Measurements from ENCODE around the gene CXCL17. TPM values are rescaled to one million over a fixed set of nuclear protein-coding genes. Genes with fewer than 3 reads are reported as not detected.

CXCL17 gene
- total RNA-seq, 1 donor from 2014 or later, result not detected

DNA sequence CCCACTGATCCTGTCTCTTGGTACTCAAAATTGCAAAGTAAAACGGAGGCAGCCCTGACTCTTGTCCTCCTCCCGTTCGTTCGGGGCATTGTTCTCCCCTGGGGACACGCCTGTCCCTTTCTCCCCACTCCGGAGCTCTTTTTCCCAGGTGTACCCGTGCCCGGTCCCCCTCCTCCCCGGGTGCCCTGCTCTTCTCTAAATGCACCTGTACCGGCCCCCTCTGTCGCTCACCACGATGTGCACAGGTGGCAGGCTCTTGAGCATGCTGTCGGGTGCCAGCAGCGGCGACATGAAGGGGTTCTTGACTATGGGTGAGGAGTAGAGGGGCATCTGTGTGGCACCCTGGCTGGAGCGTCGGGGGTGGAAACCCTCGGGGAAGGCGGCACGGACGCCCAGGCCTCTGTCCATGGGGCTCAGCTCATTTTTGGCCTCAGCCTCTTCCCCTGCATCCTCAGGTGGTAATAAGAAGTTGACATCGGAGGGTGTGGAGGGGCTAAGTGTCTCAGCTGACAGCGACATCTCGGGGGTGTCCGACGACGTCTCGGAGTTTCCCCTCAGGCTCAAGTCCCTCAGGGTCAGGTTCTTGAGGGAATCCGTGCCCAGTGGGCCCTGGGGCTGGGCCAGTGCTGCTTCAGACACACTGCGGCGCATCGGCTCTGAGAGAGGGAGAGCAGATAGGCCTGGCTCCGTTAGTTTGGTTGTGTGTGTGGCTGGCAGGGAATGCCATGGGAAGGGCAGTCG, 40.2 kb downstream of the CXCL17 start:
- Mint-ChIP-seq H3K36me3 (ENCODE audit: low read depth, unreplicated experiment) (peaks cover 1% of the 10 kb centered on the region), H3K27ac (ENCODE audit: unreplicated experiment) (peak overlapping the region; percentile 34), H3K4me3 (ENCODE audit: unreplicated experiment) (peak overlapping the region; percentile 86), H3K4me1 (ENCODE audit: low read depth, unreplicated experiment) (peaks cover 13% of the 10 kb centered on the region), H3K9me3 (ENCODE audit: unreplicated experiment) (no peaks in the 10 kb centered on the region), H3K27me3 (ENCODE audit: low read depth, unreplicated experiment) (no peaks in the 10 kb centered on the region)
- peak overlapping the region; percentile 43 for H3K4me3 ChIP-seq (ENCODE audit: insufficient read depth, low read depth, low read length)
- H3K9me3 ChIP-seq (ENCODE audit: insufficient read depth, low read depth, low read length), result no peaks in the 10 kb centered on the region
- peaks cover 3% of the 10 kb centered on the region for H3K79me2 ChIP-seq (ENCODE audit: insufficient read depth, low read length)
- no peak for DNase-seq (ENCODE audit: low read depth)
- peak overlapping the region; percentile 92 for H3K4me2 ChIP-seq (ENCODE audit: low read length)
- no peaks in the 10 kb centered on the region for H3K27me3 ChIP-seq (ENCODE audit: insufficient read depth, low read length)
- H3K9ac ChIP-seq (ENCODE audit: low read length), result peak overlapping the region; percentile 61
- H3K4me1 ChIP-seq (ENCODE audit: insufficient read depth, low read length), result peaks cover 12% of the 10 kb centered on the region
- H3K36me3 ChIP-seq (ENCODE audit: insufficient read depth, low read length), result no peaks in the 10 kb centered on the region
- FAIRE-seq, result no peak
- no peak overlapping the region for H2AFZ ChIP-seq (ENCODE audit: low read depth, low read length)
- no peak overlapping the region for H3K27ac ChIP-seq (ENCODE audit: low read depth, low read length)
- peaks cover 14% of the 10 kb centered on the region for H4K20me1 ChIP-seq (ENCODE audit: insufficient read depth, low read length)
- TF ChIP-seq, protein P1, sequence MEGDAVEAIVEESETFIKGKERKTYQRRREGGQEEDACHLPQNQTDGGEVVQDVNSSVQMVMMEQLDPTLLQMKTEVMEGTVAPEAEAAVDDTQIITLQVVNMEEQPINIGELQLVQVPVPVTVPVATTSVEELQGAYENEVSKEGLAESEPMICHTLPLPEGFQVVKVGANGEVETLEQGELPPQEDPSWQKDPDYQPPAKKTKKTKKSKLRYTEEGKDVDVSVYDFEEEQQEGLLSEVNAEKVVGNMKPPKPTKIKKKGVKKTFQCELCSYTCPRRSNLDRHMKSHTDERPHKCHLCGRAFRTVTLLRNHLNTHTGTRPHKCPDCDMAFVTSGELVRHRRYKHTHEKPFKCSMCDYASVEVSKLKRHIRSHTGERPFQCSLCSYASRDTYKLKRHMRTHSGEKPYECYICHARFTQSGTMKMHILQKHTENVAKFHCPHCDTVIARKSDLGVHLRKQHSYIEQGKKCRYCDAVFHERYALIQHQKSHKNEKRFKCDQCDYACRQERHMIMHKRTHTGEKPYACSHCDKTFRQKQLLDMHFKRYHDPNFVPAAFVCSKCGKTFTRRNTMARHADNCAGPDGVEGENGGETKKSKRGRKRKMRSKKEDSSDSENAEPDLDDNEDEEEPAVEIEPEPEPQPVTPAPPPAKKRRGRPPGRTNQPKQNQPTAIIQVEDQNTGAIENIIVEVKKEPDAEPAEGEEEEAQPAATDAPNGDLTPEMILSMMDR (IDR thresholded peaks at IDR 0.05; ENCODE audit: insufficient read depth, low read depth, low read length), result no peak
- TF ChIP-seq EZH2 (IDR thresholded peaks at IDR 0.05; ENCODE audit: insufficient read depth, low read length), result no peak

DNA sequence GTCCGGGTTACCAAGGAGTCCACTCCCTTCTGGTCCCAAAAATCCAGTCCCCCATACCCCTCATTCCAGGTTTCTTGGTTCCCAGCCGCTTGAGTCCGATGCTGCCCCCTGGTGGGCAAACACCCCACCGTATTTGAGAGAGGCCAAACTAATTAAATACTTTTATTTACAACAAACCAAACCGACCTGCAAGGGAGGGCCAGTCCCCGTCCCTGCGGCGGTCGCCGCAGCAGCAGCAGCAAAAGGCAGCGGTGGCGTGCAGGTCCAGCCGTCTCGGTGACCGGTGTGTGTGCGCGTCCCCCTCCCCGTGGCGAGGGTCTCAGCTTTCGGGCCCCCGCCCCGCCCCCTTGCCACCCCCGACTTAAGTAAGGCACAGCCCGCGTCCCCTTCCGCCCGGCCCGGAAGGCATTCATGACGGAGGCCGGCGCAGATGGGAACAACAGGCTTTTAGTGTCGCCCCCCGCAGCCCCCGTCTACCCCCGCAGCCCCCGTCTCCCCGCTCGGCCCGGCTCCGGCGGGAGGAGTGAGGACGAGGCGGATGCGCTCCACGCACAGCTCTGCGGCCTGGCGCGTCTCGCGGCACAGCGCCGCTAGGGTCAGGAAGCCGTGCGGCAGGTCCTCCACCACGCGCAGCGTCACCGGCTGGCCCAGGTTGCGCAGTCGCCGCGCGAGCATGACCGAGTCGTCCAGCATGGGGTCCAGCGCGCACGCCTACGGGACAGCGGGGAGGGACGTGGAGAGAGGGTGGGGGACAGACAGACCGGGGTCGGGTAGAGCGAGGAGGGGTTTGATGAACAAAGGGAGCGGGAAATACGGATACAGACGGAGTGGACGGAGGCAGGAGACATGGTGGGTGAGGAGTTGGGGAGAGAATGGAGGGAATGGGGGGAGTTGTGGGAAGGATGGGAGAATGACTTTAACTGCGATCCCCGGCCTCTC, 41.1 kb downstream of the CXCL17 start:
- Histone ChIP-seq H3K27me3 (ENCODE audit: insufficient read depth, low read length) (no peaks in the 10 kb centered on the region), H3K27ac (ENCODE audit: low read depth, low read length) (no peak overlapping the region), H3K4me3 (ENCODE audit: insufficient read depth, low read depth, low read length) (peak overlapping the region; percentile 43), H3K9me3 (ENCODE audit: insufficient read depth, low read depth, low read length) (no peaks in the 10 kb centered on the region), H3K4me1 (ENCODE audit: insufficient read depth, low read length) (peaks cover 14% of the 10 kb centered on the region), H3K9ac (ENCODE audit: low read length) (peak overlapping the region; percentile 61), H3K4me2 (ENCODE audit: low read length) (peak overlapping the region; percentile 92), H3K36me3 (ENCODE audit: insufficient read depth, low read length) (no peaks in the 10 kb centered on the region), H4K20me1 (ENCODE audit: insufficient read depth, low read length) (peaks cover 14% of the 10 kb centered on the region), H3K79me2 (ENCODE audit: insufficient read depth, low read length) (peaks cover 3% of the 10 kb centered on the region), H2AFZ (ENCODE audit: low read depth, low read length) (peak overlapping the region; percentile 74)
- Mint-ChIP-seq H3K27ac (ENCODE audit: unreplicated experiment) (peak overlapping the region; percentile 75), H3K4me3 (ENCODE audit: unreplicated experiment) (peak overlapping the region; percentile 86), H3K4me1 (ENCODE audit: low read depth, unreplicated experiment) (peaks cover 14% of the 10 kb centered on the region), H3K27me3 (ENCODE audit: low read depth, unreplicated experiment) (no peaks in the 10 kb centered on the region), H3K36me3 (ENCODE audit: low read depth, unreplicated experiment) (peaks cover 1% of the 10 kb centered on the region), H3K9me3 (ENCODE audit: unreplicated experiment) (no peaks in the 10 kb centered on the region)
- peak; percentile 38 for DNase-seq (ENCODE audit: low read depth)
- TF ChIP-seq, protein P1 (IDR thresholded peaks at IDR 0.05; ENCODE audit: insufficient read depth, low read depth, low read length), result peak; percentile 79
- no peak for TF ChIP-seq EZH2 (IDR thresholded peaks at IDR 0.05; ENCODE audit: insufficient read depth, low read length)
- no peak for FAIRE-seq
